HG02938 (cell line): ENCODE data around the gene KCNG2.

Experiments used
- ATAC-seq: cut with Tn5 transposase; IDR thresholded peaks from one replicate; pipeline ENCODE4 v1.9.1; 2021; ENCODE audit warnings: mild to moderate bottlenecking, moderate library complexity; ENCODE audit not compliant: unreplicated experiment

Gene KCNG2

DNA sequence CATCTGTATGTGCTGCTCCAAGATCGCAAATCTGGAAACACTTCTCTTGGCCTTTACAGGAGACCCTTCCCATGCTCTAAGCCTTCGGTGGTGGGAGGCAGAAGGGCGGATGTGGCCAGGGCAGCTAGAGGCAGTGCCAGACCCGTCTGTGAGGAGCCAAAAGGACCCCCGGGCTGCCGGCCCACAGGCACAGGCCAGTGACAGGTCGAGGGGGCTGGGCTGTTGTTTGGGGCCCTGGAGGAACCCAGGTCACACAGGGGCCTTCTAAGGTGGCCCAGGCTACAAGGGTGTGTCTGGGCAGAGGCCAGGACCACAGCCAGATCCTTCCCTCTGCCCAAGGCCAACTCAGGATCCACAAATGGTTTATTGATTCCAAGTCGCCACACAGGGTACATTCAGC is 104.3 kb downstream of the KCNG2 start:
- ATAC-seq: no peak

DNA sequence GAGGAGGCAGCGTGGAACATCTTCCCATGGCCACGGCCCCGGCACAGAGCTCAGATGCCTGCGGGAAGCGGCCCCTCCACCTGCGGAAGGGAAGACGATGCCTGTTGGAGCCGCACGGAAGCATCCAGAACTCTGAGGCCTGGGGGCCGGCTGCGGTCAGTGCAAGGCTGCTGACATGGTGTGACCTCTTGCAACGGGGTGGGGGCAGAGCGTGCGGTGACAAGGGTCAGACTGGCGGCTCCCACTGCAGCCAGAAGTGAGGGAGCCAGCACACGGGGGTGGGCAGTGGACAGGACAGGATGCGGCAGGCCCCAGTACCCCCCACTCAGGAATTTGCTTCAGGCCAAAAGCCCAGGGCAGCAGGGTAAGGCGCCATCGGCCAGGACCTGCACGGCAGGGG is 104.9 kb downstream of the KCNG2 start:
- no peak for ATAC-seq

DNA sequence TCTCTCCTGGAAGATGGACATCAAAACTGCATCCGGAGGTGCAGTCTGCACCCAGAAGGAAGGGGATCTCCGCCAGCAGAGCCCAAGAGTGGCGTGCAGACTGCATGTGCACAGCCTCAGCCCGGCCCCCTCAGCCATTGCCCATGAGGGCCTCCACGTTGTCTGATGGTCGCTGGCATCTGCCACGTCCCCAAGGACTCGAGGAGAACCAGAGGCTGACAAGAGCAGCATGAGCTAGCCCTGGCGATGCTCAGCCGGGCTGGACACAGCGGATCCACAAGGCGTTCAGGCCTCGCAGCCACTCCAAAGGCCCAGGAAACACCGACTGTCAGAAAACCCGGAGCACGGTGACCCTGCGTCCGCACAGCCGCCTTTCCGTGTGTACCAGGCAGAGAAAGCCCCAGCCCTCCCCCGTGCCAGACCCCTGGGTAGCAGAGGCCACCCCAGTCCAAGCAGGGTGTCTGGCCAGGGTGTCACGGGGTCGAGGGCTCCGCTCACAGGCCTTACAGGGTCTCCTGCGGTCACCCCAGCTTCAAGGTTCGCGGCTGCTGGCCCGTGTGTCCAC is 105.4 kb downstream of the KCNG2 start:
- no peak for ATAC-seq

DNA sequence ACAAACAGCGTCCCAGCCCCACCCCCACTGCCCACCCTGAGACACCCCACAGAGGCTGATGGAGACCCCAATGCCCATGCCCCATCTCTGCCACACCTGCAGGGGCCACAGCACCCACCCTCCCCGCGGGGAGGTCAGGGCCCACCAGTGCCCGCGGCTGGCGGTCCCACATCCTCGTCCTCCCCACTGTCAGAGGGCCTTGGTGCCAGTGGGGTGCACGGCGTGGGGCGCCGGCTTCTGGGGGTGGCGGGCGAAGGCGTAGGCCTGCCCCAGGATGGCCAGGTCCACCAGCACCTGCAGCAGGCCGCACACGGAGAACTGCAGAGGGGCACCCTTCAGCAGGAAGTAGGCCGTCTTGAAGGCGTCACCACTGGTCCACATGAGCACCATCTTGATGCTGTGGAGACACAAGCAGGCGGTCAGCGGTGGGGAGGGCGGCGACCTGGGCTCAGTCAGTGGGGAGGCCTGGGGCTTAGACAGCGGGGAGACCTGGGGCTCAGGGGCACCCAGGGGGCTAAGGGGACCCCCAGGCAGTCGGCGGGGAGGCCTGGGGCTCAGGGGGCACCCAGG is 106.1 kb downstream of the KCNG2 start:
- ATAC-seq: no peak

DNA sequence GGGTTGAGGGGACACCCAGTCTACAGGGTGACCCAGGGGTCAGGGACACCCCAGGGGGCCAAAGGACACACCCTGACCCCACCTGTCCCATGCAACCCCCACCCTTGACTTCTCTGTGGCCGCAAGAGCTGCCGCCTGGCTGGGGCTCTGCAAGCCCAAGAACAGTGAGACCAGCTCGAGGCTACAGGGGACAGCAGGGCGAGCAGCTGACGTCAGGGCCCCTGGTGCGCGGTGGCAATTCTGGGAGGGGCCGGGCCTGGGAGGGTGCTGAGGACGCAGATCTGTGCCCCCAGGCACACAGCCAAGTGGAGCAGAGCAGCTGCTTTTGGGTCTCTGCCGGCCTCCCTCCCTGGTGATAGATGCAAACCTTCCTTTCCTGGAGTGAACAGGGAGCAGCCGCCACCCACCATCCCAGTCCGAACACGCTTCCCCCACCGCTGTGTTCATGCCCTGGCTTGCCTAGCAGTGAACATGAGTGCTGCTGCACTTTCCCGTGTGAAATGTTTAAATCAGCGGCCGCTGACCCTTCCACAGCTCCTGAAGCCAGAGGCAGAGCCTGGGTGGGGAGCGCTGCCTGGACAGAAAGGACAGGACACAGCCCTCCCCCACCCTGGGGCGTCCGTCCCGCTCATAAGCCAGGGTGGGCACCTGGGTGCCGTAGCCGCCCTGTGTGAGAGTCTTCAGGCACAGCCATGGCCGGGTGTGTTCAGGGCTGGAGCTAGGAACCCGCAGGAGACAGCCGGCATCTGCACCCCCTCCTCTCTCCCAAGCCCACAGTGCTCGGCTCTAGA is 106.8 kb downstream of the KCNG2 start:
- no peak for ATAC-seq

DNA sequence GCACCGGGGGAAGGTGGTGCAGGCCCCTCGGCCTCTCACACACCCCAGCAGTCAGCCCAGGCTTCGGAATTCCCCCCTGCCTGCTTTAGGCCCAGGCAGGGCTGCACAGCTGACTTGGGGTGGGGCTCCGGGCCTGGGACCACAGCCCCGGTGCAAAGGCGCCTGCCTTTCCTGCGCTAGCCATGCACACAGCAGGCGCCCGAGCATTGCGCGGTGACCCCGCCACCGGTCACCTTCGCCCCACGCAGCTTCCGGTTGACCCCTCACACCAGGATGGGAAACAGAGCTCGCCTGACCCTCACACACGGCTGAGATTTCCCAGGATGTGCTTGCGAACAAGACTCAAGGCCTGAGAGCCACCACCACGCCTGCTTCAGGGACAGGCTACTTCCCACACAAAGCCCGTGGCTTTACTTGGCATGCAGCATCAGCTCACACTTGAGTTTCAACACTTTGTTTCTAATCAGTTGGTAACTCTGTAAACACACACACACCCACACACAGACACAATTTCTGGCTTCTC is 107.7 kb downstream of the KCNG2 start:
- no peak for ATAC-seq

DNA sequence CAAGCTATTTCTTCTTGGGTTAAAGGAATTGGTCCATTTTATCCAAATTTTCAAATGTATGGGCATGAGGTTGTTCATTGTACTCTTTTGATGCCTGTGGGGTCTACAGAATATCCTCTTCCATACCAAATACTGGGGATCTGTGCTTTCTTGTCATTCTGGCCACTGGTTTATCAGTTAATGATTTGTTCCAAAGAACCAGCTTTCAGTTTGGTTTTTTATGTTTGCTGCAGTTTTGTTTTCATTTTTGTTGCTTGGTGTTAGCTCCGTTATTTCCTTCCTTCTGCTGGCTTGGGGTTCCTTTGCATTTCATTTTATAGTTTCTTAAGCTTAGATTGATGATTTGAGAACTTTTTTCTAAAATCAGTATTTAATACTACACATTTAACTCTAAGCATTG is 108.3 kb downstream of the KCNG2 start:
- ATAC-seq: no peak

DNA sequence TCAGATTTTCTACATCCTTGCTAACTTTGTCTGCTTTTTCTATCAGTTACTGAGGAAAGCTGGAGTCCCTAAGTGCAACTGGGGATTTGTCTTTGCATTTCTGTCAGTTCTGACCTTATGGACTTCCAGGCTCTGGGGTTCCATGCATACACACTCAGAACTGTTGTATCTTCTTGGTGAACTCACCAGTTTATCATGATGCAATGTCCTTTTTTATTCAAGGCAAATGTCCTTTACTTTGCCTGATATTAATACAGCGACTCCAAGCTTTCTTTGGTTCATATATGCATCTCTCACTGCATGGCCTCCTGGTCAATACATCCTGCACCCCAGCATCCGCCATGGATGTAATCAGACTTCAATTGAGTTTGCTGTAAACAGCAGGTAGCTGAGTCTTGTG is 109.0 kb downstream of the KCNG2 start:
- ATAC-seq: no peak

DNA sequence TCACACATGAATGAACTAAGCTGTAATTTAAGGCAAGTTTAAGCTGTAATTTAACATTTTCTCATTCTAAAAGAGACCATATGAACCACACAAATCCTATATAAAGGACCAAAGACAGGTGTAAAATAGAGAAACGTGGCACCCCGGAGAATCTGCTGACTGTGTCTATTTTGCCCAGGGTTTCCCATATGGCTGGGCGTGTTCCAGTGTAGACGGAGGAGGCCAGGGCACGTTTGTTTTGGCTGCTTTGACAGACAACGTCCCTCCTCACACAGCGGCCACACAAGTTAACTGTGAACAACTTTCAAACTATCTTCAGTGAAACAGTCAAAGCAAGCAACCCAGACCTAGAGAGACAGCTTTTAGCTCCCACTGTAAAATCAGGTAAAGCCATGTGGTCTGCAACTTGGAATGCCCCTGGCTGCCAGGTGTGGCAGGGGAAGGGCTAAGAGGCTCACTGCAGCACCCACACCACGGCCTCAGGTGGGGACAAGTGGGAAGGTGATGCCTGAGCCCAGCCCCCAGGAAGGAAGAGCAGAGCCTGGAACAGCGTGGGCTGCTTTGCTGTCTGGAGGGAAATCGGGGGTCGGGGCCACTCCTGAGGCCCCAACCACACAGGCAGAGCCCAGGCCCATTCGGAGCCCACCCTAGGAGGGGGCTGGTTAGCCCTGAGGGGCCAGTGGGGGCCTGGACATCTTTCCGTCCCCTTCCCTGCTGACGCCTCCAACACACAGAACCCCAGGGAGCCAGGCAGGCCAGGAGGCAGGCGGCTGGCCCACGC is 113.0 kb downstream of the KCNG2 start:
- no peak for ATAC-seq

DNA sequence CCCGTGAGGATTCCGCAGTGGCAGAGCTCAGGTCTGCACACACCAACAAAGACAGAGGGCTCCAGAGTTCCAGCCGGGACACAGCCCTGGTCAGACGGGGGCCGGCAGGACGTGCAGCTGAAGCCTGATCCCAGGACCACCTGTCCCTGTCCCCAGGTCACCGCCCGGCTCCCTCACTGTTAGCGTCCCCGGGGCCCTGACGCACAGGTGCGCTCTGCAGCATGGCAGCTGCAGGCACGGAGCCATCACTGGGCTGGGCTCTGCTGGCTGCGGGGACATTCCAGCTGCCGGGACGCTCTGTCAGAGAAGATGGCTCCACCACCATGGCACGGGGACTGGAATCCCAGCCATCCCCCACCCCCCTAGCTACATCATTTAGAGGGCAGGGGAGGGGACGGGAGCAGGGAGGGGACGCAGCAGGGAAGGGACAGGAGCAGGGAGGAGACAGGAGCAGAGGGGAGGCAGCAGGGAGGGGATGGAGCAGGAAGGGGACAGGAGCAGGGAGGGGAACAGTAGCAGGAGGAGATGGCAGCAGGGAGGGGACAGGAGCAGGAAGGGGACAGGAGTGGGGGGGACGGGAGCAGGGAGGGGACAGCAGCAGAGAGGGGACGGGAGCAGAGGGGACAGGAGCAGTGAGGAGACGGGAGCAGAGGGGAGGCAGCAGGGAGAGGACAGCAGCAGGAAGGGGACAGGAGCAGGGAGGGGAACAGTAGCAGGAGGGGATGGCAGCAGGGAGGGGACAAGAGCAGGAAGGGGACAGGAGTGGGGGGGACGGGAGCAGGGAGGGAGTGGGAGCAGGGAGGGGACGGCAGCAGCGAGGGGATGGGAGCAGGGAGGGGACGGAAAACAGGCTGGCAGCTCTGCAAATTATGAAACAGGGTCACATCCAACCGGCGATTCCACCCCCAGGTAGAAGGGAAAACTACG is 113.9 kb downstream of the KCNG2 start:
- ATAC-seq: no peak

DNA sequence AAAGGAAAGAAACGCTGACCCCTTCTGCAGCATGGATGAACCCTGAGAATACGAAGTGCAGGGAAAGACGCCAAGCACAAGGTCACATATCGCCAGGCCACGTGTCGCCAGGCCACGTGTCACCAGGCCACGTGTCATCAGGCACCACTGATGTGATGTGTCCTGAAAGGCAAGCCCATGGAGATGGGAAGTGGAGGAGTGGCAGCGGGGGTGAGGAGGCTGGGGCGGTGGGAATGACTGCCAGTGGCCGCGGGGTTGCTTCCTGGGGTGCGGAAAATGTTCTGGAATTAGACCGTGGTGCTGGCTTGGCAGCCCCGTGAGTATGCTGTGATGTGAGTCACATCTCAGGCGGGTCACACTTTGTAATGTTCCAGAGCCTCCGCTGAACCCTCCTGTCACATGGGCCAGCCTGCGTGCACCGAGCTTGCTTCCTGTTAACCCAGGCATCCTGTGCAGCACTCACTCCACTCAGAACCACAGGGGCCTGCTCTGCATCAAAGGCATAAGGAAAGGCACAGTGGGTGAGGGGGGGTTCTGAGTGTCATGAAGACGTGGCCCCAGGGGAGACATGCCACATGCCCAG is 114.8 kb downstream of the KCNG2 start:
- no peak for ATAC-seq

DNA sequence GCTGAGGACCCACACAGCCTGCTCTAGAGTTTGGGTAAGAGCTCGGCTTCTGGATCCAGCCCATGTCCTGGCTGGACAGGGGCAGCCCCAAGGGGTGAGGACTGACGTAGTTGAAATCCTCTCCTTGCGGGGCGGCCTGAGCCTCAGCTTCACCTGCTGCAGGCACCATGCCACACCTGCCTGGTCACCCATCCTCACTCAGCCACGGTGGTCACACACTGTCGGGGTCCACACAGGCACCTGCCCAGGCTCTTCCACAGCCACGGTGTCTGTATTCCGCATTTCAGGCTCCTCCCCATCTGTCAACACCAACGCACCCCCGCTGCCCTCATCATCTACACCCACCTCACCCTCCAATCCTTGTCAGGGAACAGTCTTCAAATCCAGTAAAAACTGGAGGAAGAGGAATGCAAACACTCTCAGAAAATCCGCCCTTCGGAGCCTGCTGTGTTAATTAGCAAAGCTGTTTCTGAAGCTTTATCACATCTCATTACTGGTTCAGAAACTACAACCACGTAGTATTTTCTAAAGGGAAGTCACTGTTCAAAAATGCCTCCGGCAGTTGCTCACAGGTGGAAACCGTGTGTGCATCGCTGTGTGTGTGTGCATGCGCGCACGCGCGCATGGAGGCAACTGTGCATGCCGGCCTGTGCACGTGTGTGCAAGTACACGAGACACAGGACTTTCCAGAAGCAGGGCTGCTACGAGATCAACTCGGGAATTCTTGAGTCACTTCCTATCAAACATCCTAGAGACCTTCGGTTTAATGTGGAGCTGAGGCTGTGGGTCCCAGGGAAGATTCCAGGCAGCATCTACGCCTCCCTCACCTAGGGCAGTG is 115.5 kb downstream of the KCNG2 start:
- no peak for ATAC-seq

DNA sequence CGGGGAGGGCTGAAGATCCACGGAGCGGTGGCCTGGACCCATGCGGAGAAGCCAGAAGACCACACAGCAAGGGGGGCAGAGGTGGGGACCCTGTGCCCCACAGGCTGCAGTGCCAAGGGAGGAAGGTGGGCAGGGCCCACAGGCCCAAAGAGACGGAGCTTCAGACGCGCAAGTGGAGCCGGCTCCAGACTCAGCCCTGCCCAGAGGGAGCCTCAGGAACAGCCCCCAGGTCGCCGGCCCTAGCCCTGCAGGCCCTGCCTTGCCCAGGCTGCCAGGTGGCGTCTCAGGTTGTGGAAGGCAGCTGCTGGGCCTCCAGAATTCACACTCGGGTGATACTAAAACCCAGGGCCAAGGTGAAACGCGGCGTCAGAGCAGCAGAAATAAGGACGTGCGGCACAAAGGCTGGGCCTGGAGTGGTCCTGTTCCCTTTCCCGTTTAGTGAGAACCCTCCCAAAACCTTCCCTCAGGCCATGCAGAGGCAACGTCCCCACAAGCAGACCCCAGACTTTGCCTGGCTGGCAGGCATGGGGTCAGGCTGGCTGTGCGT is 116.9 kb downstream of the KCNG2 start:
- ATAC-seq: no peak

DNA sequence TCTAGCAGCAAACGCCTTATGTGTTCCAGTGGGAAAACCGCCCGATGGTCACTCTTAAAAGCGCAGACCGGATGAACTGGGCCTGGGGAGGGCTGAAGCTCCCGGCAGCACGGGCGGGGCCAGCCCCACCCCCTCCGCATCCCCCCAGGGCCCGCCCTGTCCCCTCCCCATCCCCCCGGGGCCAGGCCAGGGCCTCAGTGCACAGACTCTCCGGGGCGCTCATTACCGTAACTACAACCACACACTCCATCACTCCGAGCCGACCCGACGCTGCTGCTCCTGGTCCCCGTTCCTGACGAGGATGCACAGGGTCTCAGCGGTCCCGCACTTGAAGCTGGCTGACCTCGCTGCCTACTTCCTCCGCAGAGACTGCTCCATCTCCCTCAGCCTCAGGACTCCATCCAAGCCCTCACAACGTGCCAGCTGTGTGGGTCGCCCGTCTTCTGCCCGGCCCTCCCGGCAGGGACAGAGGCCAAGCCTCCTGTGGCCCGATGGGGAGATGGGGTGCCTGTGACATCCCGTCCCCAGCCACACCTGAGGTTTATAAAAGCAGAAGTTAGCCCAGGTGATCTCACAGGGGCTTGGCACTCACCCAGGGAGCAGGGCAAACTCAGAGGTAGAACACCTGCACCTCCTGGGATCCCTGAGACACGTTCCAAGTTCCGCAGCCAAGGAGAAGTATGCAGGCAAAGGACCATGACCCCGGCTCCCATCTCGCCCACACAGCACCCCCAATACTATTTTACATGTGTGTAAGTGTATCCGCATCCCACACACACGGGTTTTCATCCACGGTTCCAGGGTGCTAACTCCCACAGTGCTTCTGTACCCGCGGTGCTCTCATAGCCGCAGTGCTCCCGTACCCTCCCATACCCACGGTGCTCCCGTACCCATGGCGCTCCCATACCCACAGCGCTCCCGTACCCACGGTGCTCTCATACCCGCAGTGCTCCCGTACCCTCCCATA is 117.7 kb downstream of the KCNG2 start:
- ATAC-seq: no peak

DNA sequence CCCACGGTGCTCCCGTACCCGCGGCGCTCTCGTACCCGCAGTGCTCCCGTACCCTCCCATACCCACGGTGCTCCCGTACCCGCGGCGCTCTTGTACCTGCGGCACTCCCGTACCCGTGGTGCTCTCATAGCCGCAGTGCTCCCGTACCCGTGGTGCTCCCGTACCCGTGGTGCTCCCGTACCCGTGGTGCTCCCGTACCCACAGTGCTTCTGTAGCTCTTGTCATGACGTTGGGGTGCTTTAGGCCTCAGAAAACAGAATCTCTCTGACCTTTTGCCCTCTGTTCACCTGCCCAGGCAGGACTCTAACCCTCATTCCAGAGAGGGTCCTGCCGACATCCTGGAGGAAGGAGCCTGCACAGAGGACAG is 118.4 kb downstream of the KCNG2 start:
- ATAC-seq: no peak

DNA sequence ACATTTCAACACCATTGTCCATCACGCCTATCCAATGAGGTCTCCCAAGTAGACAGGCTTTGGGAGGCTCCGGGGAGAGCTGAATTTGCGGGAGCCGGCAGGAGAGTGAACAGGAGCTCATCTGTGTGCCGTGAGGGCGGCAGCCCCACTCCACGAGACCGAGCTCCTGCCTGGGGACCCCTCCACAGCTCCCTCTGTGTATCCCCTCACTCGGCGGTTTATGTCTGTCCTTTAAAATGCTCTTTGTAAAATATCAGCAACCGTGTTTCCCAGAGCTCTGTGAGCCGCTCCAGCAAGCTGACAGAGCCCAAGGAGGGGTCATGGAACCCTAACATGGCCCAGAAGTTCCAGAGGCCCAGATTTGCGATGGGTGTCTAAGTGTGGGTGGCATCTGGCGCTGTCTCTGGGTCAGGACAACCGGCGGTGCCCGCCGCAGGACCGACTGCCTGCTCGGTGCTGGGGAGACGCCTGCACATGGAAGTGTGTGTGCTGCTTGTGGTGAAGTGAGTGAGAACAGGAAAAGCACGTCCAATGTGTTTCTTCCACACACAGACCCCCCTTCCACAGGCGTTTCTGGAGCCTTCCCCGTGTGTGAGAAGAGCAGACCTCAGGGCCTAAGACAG is 118.9 kb downstream of the KCNG2 start:
- no peak for ATAC-seq

DNA sequence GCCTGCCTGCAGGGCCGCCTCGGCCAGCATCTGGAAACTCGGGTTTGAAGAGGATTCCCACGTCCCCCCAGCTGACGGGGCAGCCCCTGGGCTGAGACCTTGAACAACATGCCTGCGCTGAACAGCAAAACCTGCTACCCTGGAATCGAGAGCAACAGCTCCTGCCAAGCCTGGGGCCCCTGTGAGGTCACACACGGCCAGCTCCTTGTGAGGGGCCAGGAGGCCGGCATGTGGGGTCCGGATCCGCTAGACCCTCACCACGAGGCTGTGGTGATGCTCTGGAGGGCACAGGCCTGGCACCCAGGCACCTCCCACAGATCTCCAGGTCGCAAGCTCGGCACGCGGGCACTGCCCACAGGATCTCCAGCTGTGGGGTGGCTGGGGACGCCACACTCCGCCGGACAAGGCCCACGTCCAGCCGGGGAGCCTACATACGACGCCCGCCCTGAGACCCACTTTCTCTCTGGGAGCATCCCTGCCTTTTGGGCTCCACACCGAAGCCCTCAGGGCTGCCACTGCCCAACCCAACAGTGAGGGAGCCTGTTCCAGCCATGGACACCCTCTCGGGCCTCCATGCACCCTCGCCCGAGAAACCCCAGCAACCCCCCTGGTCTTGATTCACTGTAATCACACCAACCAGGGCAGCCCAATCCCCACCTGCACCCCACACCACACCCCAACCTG is 119.6 kb downstream of the KCNG2 start:
- ATAC-seq: no peak
